Activated T-cell treated with anti-CD3 and anti-CD28 coated beads, Interleukin-2, amount 50 U/mL, for 1 hour (primary cell): ENCODE data around the gene WNT2B.
A peak's percentile ranks its signal among the peaks of the same experiment; 100 is the strongest.
"Not testable (repeated sequence)": the region's sequence is repeated elsewhere in the genome, so short reads cannot be mapped to it uniquely, and the experiment has no call there.

Experiments
- DNase-seq: peaks from one replicate; pipeline ENCODE4 v3.0.0-alpha.2; 2020

WNT2B gene

GRCh38 chr1:112508278-112509004 lies at the start of gene WNT2B:
Gene WNT2B, plus strand, starts transcription at chr1:112508965. Its CDS starts 298 bp downstream, at chr1:112509263.
- peak; percentile 69 for DNase-seq

DNA sequence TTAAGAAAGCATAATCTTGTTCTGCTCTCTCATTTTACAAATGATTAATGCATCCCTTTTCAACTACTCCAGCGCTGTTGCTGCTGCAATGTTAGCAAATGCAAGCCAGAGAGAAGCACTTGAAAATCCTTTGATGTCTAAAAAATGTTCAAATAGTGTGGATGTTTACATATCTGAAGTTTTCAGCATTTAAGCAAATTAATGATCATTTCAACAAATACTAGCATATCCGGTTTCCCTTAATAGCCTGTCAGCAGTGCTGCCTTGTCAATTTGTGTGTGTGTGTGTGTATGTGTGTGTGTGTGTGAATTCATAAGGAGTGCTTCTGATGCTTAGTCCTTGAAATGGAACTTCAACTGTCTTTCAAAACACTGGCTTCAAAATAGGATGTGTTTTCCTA lies 48.1 kb upstream of the WNT2B start:
- no peak for DNase-seq

DNA sequence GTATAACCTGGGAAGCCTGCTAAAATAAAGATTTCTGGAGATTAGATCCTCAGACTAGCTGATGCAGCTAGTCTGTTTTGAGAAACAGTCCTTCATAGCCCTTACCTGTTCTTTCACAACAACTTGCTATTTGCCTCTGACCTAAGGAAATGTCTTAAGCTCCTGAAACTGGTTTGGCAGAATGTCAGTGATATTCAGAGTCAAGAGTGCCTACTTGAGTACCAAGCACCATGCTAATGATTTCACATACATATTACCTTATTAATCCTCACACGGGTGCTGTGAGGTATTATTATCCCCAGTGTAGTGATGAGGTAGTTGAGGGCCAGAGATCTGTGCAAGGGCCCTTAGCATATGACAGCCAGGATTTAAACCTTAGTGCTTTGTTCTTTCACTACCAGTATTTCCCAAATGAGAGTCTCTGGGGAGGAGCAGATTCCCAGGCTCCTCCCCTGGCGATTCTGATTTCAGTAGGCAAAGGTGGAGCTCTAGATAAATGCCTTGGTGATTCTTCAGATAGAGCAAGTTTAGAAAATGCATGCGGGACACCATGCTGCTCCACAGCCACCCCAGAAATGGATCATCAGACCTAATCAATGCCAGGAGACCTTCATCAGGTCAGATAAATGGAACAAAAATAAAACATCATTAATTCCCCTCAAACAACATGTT lies 47.4 kb upstream of the WNT2B start:
- no peak for DNase-seq

- DNase-seq: no peak
Measured at GRCh38 chr1:112462953-112463279, 45.8 kb upstream of the WNT2B start.

GRCh38 chr1:112464501-112464900 lies 44.3 kb upstream of the WNT2B start:
- DNase-seq: no peak

DNA sequence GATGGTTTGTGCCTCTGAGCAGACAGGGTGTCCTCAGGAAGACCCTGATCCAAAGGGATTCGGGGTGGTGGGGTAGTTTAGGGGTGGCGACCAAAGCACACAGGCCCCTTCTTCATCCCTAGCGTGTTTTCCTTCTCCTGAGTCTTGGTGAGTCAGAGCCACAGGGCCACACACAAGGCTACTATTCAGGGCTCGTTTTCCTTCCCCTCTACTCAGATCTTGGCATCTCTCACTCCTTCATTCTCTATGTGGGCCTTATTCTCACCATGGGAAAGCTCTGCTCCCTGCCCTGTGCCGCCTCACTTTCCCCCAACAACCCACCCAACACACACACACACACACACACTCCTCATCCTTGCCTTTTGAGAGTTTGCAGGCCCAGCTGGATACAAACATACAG lies 43.6 kb upstream of the WNT2B start:
- DNase-seq: no peak

DNA sequence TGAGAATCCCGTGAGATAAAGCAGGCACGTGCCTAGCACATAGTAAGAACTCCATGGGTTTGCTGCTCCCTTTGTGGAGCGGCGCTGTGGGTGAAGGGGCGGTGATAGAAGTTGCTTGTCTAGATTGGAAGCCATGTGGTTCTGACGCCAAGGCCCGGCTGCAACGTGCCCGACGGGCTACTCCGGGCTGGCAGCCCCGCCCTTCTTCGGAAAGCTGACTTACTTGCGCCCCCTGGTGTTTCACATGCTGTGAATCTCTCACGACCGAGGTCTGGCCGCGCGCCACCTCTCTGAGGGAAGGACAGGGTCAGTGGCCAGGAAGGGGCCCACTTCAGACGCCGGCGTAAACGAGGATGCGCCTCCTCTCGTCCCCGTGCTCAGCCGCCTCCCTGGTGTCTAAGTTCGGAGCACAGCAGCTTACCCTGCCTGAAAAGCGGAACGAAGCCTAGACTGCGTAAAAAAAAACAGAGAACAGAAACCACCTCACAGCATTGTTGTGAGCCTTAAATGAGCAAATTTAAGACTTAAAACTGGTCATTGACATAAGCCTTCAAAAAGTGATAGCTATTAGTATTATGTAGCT lies 42.6 kb upstream of the WNT2B start:
- peak; percentile 84 for DNase-seq

- not testable (repeated sequence) for DNase-seq
Measured at GRCh38 chr1:112470324-112470723, 38.4 kb upstream of the WNT2B start.

DNA sequence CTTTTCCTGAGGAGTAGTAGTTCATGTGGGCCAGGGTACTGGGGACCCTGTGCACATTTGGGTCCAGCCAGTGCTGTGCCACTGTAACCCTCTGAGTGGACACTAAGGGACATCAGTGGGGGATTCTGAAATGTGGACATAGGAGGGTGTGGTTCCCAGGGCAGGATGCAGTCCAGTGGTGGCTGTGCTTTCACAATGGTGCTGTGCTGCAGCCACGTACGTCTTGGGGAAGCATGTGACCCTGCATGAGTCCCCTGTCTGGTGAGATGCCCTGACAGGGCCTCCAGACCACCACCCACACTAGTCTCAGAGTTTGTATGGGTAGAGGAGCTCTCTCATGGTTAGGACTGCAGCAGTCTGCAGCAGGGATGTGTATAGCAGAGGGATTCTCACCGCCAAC lies 37.8 kb upstream of the WNT2B start:
- DNase-seq: no peak

GRCh38 chr1:112472142-112472541 lies 36.6 kb upstream of the WNT2B start:
- no peak for DNase-seq

DNA sequence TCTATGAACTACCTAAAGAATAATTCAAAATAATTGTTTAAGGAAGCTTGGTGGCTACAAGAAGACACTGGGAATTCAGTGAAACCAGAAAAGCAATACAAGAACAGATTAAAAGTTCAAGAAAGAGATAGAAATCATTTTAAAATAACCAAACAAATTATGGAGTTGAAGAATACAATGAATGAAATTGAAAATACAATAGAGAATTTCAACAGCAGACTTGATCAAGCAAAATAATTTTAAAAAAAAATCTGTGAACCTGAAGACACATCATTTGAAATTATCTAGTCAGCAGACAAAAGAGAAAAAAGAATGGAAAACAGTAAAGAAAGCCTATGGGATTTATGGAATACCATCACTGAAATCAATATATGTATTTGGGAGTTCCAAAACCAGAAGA lies 31.2 kb upstream of the WNT2B start:
- no peak for DNase-seq

DNA sequence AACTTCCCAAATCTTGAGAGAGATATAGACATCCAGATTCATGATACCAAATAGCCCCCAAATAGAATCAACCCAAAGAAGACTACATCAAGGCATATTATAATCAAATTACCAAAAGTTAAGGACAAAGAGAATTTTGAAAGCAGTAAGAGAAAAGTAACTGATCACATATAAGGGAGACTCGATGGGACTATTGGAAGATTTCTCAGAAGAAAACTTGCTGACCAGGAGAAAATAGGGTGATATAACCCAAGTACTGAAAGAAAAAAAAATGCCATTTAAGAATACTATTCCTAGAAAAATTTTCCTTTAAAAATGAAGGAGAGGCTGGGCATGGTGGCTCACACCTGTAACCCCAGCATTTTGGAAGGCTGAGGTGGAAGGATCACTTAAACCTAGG lies 30.5 kb upstream of the WNT2B start:
- no peak for DNase-seq

DNA sequence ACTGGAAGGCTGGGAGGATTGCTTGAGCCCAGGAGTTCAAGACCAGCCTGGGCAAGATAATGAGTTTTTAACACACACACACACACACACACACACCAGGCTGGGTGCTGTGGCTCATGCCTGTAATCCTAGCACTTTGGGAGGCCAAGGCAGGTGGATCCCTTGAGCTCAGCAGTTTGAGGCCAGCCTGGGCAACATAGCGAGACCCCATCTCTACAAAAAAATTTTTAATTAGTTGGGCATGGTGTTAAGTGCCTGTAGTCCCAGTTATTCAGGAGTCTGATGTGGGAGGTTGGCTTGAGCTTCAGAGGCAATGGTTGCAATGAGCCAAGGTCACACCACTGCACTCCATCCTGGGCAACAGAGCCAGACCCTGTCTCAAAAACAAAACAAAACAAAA lies 22.7 kb upstream of the WNT2B start:
- not testable (repeated sequence) for DNase-seq

DNA sequence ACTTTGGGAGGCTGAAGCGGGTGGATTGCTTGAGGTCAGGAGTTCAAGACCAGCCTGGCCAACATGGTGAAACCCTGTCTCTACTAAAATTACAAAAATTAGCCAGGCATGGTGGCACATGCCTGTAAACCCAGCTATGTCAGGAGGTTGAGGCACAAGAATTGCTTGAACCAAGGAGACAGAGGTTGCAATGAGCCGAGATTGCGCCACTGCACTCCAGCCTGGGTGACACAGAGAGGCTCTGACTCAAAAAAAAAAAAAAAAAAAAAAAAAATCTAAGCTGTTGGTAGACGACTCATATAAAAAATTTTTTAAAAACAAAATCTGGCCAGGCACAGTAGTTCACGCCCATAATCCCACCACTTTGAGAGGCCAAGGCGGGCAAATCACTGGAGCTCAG lies 21.1 kb upstream of the WNT2B start:
- not testable (repeated sequence) for DNase-seq

GRCh38 chr1:112488141-112488540 lies 20.6 kb upstream of the WNT2B start:
- DNase-seq: no peak

DNA sequence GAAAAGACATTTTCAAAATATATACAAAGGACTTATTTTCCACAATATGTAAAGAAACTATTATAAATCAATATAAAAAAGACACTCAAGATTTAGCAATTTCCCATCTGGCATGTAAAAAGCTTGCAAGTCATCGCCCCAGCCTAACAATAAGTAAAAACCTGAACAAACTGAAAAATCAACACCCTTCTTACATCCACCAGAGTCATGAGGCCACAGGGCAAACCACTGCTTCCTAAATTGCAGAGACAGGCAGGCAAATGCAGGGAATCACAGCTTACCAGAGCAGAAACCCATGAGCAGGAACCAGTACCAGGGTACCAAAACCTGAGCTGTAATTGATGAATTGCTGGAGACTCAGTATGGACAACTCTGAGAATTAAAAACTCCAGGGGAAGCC lies 16.7 kb upstream of the WNT2B start:
- DNase-seq: no peak

DNA sequence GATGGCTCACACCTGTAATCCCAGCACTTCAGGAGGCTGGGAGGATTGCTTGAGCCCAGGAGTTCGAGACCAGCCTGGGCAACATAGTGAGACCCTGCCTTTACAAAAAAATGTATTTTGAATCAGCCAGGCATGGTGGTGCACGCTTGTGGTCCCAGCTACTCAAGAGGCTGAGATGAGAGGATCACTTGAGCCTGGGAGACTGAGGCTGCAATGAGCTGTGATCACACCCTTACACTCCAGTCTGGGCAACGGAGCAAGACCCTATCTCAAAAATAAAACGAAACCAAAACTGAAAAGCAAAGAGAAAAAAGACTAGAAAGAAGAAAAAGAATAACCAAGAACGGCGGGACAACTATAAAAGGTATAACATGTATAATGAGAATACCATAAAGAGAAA lies 15.4 kb upstream of the WNT2B start:
- no peak for DNase-seq

DNA sequence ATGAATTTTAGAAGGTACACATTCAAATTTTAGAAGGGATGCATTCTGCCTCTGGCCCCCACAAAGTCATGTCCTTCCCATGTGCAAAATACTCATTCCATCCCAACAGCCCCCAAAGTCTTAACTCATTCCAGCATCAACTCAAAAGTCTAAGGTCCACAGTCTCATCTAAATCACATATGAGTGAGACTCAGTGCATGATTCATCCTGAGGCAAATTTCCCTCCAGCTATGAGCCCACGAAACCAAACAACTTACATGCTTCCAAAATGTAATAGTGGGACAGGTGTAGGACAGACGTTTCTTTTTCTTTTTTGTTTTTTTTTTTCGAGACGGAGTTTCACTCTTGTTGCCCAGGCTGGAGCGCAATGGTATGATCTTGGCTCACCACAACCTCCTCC lies 12.5 kb upstream of the WNT2B start:
- DNase-seq: no peak

DNA sequence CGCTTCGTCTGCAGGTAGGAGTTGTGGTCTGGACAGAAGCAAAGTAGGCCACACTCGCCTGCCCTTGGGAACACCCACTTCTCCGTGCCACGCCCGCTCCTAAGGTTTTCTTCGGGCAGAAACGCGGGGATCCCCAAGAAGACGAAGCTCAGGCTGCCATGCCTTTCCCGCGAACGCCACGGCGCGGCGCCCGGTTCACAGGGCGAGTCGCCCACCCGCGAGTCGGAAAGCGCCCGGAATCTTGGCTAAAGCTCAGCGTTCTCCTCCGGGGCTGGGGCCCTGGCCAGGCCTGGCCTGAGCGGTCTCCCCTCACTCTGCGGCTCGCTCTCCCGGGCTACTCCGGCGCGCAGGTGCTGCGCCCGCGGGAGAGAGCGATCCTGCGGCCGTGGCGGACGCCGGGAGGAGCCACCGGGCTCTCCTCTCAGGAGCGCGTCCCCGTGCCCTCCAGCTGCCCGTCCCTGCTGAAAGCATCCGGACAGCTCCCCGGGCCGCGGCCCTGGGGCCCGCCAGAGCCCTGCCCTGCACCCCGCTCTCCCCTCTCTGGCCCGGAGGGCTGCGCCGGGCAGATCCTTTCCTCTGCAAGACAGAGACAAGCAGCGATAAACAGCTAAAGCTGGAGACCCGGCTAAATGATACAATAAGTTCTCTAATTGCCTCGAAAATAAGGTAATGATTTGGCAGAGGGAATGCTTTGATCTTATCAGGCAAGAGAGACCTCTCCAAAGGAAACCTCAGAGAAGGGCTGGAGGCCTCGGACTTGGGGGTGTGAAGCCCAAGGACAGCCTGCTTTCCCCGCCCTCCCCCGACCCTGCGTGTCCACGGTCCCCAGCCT lies 6.7 kb upstream of the WNT2B start:
- DNase-seq: peak; percentile 70

GRCh38 chr1:112502826-112503225 lies 5.9 kb upstream of the WNT2B start:
- DNase-seq: no peak

DNA sequence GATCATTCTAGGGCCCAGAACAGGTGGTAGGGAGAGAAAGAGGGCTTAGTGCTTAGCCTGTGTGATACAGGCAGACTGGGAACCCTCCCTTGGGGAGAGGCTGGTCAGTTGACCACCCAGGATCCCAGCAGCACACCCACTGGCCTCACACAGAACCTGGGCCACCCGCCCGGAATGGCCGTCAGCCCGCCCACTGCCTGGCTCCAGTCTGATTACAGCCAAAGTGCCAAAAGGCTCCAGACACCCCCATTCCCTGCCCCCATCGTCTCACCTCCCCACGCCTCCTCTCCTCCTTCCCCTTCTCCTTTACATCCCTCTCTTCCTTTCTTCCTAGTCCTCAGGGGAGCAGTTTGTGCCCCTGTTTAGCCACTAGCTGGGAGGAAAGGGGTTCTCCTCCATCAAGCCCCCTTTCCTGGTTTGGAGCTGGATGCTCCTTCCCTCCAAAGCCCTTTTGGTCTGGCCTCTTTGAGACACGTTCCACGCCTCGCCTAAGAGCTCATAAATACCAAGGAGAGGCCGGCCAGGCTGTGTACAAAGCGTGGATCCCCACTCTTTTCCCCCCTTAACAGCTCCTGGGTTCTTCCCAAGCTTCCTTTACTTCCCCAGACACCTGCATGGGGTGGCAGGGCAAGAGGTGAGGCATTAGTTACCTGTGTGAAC lies 4.6 kb upstream of the WNT2B start:
- no peak for DNase-seq

DNA sequence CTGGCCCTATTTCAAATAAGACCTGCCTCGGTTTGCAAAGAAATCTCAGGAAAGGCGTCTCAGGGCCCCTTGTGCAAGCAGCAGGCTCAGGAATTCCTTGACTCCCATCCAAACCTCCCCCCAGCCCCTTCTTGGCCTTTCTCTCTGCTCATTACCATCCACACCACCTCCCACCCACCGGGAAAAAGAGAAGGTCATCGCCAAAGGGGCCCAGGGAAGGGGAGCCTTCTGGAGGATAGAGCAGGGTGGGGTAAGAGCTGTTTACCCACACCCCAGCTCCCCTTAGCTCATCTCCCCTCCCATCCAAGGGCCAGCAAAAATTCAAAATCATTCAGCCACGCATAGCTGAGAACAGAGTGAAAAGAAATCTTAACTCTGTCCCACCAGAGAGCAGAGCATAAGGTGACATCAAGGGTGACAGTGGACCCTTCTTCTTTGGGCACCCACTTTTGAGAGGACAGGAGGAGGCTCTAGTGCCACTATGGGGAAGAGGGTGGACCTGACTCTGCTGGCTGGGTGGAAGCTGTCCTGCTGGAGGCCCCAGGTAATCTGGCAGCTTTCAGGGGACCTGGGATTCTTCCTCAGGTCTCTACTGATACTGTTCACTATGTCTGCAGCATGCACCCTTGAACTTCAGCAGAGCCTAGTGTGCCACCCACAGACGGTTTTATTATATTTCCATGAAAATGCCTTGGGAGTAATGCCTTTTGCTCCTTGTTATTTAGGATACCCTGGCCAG lies 3.9 kb upstream of the WNT2B start:
- DNase-seq: no peak
